WTC11 (cell line): Measurements from ENCODE around the gene NEK8.

Experiments
- CREM ChIP-seq: sonication (generic); formaldehyde crosslinking; IDR thresholded peaks from 2 replicates; pipeline ENCODE4 v1.8.1; 2022; ENCODE audit warnings: mild to moderate bottlenecking, missing genetic modification reagents, moderate library complexity
- ZNF317 ChIP-seq: sonication (generic); formaldehyde crosslinking; IDR thresholded peaks from 2 replicates; pipeline ENCODE4 v1.8.1; 2023; ENCODE audit warnings: low read depth, mild to moderate bottlenecking, moderate library complexity, missing genetic modification reagents, borderline replicate concordance
- TF ChIP-seq, protein P1 (sequence below): fragments of 200-600 bp; IDR thresholded peaks from 2 replicates; pipeline ENCODE4 v1.8.0; 2022; ENCODE audit warnings: antibody characterized with exemption

- TF ChIP-seq CREM (CRISPR knock-in tag), result no peak
- TF ChIP-seq, protein P1, sequence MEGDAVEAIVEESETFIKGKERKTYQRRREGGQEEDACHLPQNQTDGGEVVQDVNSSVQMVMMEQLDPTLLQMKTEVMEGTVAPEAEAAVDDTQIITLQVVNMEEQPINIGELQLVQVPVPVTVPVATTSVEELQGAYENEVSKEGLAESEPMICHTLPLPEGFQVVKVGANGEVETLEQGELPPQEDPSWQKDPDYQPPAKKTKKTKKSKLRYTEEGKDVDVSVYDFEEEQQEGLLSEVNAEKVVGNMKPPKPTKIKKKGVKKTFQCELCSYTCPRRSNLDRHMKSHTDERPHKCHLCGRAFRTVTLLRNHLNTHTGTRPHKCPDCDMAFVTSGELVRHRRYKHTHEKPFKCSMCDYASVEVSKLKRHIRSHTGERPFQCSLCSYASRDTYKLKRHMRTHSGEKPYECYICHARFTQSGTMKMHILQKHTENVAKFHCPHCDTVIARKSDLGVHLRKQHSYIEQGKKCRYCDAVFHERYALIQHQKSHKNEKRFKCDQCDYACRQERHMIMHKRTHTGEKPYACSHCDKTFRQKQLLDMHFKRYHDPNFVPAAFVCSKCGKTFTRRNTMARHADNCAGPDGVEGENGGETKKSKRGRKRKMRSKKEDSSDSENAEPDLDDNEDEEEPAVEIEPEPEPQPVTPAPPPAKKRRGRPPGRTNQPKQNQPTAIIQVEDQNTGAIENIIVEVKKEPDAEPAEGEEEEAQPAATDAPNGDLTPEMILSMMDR, result no peak
- TF ChIP-seq ZNF317, result no peak
Observed at GRCh38 chr17:28705074-28705659, 23.4 kb upstream of the NEK8 start.
